GM13977 (cell line): ENCODE results near the gene TMED4.
A peak's percentile ranks its signal among the peaks of the same experiment; 100 is the strongest.

Experiments used
- DNase-seq: peaks from one replicate; pipeline ENCODE4 v3.0.0; 2012; ENCODE audit warnings: low spot score
- CTCF ChIP-seq: IDR thresholded peaks from 2 replicates; pipeline ENCODE4 v1.5.1; 2012; ENCODE audit warnings: mild to moderate bottlenecking, control low read depth; ENCODE audit not compliant: insufficient read depth; ENCODE audit errors: extremely low read depth, missing control alignments
- in situ Hi-C: fragments of 300-500 bp; cut with MboI; formaldehyde crosslinking; loops from one replicate; pipeline ENCODE4 v1.12.0; 2022; ENCODE audit warnings: low sequenced_read_pairs, low pct_unique_long_range_greater_than_20kb, mixed read lengths, inconsistent platforms; ENCODE audit not compliant: unreplicated experiment

The TMED4 gene

GRCh38 chr7:44618753-44619152 lies 36.7 kb upstream of the TMED4 start:
- TF ChIP-seq CTCF: no peak
- DNase-seq: no peak
- in situ Hi-C loops: no loop called here

GRCh38 chr7:44618045-44618444 lies 36.0 kb upstream of the TMED4 start:
- DNase-seq: no peak
- in situ Hi-C loops: no loop called here
- no peak for TF ChIP-seq CTCF

DNA sequence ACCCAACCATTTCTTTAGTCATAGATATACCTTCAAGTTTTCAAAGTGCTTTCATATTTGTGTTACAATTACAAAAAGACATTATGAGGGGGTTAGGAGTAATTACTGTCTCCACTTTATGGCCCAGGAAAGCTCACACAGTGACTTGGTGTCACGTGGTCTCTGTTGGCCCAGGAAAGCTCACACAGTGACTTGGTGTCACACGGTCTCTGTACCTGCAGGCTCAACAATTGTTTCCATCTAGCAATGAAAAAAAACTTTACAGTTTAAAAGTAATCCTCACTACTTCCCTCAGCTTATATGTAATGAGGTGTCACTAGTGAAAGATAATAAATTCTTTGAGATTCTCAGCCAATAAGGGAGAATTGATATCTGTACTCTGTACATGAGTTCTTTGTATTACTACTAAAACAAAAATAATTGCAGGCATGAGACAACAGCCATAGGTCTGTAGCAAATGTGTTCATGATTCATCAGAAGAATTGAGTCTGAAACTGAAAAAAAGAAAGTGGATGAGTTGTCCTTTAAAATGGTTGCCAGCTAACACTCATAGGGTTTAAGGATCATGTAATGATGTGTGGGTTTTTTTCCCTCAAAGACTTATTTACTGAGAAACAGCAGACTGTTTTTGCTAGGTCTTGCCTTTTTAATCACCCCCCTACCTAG lies 35.3 kb upstream of the TMED4 start:
- DNase-seq: peak; percentile 48
- in situ Hi-C loops: no loop called here
- TF ChIP-seq CTCF: no peak

GRCh38 chr7:44616545-44616944 lies 34.5 kb upstream of the TMED4 start:
- in situ Hi-C loops: no loop called here
- TF ChIP-seq CTCF: no peak
- no peak for DNase-seq

GRCh38 chr7:44615793-44616192 lies 33.8 kb upstream of the TMED4 start:
- TF ChIP-seq CTCF: no peak
- in situ Hi-C loops: no loop called here

GRCh38 chr7:44615149-44615611 lies 33.1 kb upstream of the TMED4 start:
- TF ChIP-seq CTCF: no peak
- in situ Hi-C loops: no loop called here
- no peak for DNase-seq

More at GRCh38 chr7:44615793-44616192, 33.8 kb upstream of the TMED4 start:
- DNase-seq: no peak
